PFSK-1 (cell line): Measurements from ENCODE around the gene THSD8.

Source experiments
- POLR2AphosphoS5 ChIP-seq: IDR thresholded peaks from 2 replicates; pipeline ENCODE4 v1.6.1; 2012; ENCODE audit warnings: low read depth, mild to moderate bottlenecking, control low read depth, low read length, moderate library complexity
- TAF1 ChIP-seq: IDR thresholded peaks from 2 replicates; pipeline ENCODE4 v1.6.1; 2012; ENCODE audit warnings: low read length, control low read depth, borderline replicate concordance; ENCODE audit not compliant: insufficient read depth

DNA sequence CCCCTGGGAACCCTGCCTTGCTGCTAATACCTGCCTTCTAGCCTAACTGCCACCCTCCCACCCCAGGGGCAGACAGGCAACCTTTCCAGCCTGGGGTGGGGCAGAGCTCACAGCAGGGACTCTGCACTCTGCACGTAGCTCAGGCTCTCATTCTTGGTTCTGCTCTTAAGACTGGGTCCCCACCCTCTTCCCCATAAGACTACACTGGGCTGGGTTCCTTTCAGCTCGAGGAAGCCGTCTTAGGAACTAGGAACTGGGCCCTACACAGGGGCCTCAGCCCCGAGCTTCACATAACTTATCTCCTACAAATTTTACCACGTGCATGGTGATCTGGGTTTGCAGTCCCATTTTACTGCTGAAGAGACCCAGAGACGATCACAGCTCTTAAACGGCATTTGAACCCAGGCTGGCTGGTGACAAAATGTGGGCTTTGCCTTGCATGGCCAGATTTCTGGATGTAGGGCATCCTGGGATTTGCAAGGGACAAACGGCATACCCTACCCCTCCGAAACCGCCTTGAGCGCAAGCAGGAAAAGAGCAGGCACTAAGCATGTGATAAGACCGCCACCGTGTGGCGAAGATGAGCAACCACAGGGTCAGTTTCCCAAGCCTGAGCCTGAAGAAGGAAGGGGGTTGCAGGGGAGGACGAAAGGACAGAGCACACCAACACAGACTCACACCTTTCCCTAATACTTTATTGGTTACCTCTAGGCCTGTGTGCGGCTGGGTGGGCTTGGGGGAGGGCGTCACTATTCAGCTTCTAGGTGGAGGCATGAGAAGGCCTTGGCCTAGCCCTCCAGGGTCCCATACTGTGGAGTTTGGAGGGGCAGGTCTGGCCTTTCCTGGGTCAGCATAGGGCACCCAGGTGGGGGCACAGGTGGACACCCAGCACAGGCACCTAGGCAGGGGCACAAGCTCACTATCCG, 5.5 kb upstream of the THSD8 start:
- TF ChIP-seq POLR2AphosphoS5 (no peak; the same call in 1 of the 2 replicates), TAF1 (no peak)
